Adipose tissue (tissue), 3 donors: ENCODE measurements around the gene IRS2. TPM values are rescaled to one million over a fixed set of nuclear protein-coding genes. Genes with fewer than 3 reads are reported as not detected.

Source experiments
- H3K27ac ChIP-seq: one replicate; pipeline ENCODE4 v1.5.1; 2013; ENCODE audit warnings: low read depth, low read length
- WGBS, 3 donors: extraction: QIAGEN DNeasy Blood & Tissue Kit; methylation state at CpG; one replicate each; pipeline ENCODE4 v1.1.7; 2013; 5-methylcytosine and 5-hydroxymethylcytosine counted together
- polyA plus RNA-seq, 3 donors: library from polyadenylated mRNA; stranded (reverse); fragments of 200-250 nt; gene quantifications; one replicate each; pipeline ENCODE4 v1.2.3, GENCODE V29; 2013
- donor health status: healthy with polysubstance abuse.
- donor health status: Bipolar disorder and iron deficiency.
- donor health status: healthy.

IRS2 gene
- polyA plus RNA-seq, 3 donors, result 3.8 to 45.7 (median 8.2) TPM

GRCh38 chr13:109767023-109767422 lies 19.4 kb downstream of the IRS2 start:
- 67 to 73% (median 67%) methylated on average over 5 of the region's 5 CpGs for WGBS, 3 donors

GRCh38 chr13:109764470-109765291 lies 21.7 kb downstream of the IRS2 start:
- WGBS, 3 donors, result 66 to 80% (median 71%) methylated on average over 10 of the region's 10 CpGs
- H3K27ac ChIP-seq, result no peak overlapping the region

More at GRCh38 chr13:109767023-109767422, 19.4 kb downstream of the IRS2 start:
- no peak overlapping the region for H3K27ac ChIP-seq

GRCh38 chr13:109764045-109764444 lies 22.3 kb downstream of the IRS2 start:
- WGBS, 3 donors, result 80 to 84% (median 84%) methylated on average over 7 of the region's 7 CpGs
- no peak overlapping the region for H3K27ac ChIP-seq

GRCh38 chr13:109762791-109763190 lies 23.6 kb downstream of the IRS2 start:
- no peak overlapping the region for H3K27ac ChIP-seq
- 87 to 93% (median 89%) methylated on average over 6 of the region's 6 CpGs for WGBS, 3 donors

GRCh38 chr13:109761695-109762094 lies 24.7 kb downstream of the IRS2 start:
- H3K27ac ChIP-seq, result no peak overlapping the region
- 81 to 90% (median 83%) methylated on average over 1 of the region's 1 CpG for WGBS, 3 donors

GRCh38 chr13:109760951-109761350 lies 25.4 kb downstream of the IRS2 start:
- WGBS, 3 donors, result 80 to 92% (median 88%) methylated on average over 8 of the region's 8 CpGs
- H3K27ac ChIP-seq, result no peak overlapping the region

GRCh38 chr13:109760402-109760801 lies 26.0 kb downstream of the IRS2 start:
- 82 to 85% (median 83%) methylated on average over 8 of the region's 8 CpGs for WGBS, 3 donors
- no peak overlapping the region for H3K27ac ChIP-seq

GRCh38 chr13:109759609-109760008 lies 26.8 kb downstream of the IRS2 start:
- H3K27ac ChIP-seq, result no peak overlapping the region
- WGBS, 3 donors, result 68 to 81% (median 81%) methylated on average over 3 of the region's 3 CpGs

- no peak overlapping the region for H3K27ac ChIP-seq
- 91 to 92% (median 92%) methylated on average over 15 of the region's 15 CpGs for WGBS, 3 donors
Observed at GRCh38 chr13:109758937-109759480, 27.4 kb downstream of the IRS2 start.

GRCh38 chr13:109756778-109757177 lies 29.6 kb downstream of the IRS2 start:
- H3K27ac ChIP-seq, result no peak overlapping the region
- WGBS, 3 donors, result 41 to 83% (median 46%) methylated on average over 5 of the region's 5 CpGs

GRCh38 chr13:109755997-109756396 lies 30.4 kb downstream of the IRS2 start:
- 79 to 91% (median 80%) methylated on average over 4 of the region's 4 CpGs for WGBS, 3 donors

GRCh38 chr13:109755551-109755950 lies 30.8 kb downstream of the IRS2 start:
- WGBS, 3 donors, result 91 to 97% (median 96%) methylated on average over 13 of the region's 13 CpGs
- H3K27ac ChIP-seq, result no peak overlapping the region

More at GRCh38 chr13:109755997-109756396, 30.4 kb downstream of the IRS2 start:
- H3K27ac ChIP-seq, result no peak overlapping the region

- no peak overlapping the region for H3K27ac ChIP-seq
- 90 to 97% (median 92%) methylated on average over 4 of the region's 4 CpGs for WGBS, 3 donors
Observed at GRCh38 chr13:109751477-109751876, 34.9 kb downstream of the IRS2 start.

- WGBS, 3 donors, result 86 to 91% (median 87%) methylated on average over 4 of the region's 4 CpGs
- H3K27ac ChIP-seq, result no peak overlapping the region
Observed at GRCh38 chr13:109750221-109750775, 36.1 kb downstream of the IRS2 start.

GRCh38 chr13:109749365-109749764 lies 37.0 kb downstream of the IRS2 start:
- 82 to 90% (median 89%) methylated on average over 5 of the region's 5 CpGs for WGBS, 3 donors
- H3K27ac ChIP-seq, result no peak overlapping the region

GRCh38 chr13:109748677-109749076 lies 37.7 kb downstream of the IRS2 start:
- H3K27ac ChIP-seq, result no peak overlapping the region
- WGBS, 3 donors, result 48 to 67% (median 59%) methylated on average over 2 of the region's 2 CpGs

GRCh38 chr13:109747524-109747923 lies 38.9 kb downstream of the IRS2 start:
- H3K27ac ChIP-seq, result no peak overlapping the region
- 64 to 68% (median 66%) methylated on average over 3 of the region's 3 CpGs for WGBS, 3 donors

GRCh38 chr13:109746364-109746763 lies 40.0 kb downstream of the IRS2 start:
- H3K27ac ChIP-seq, result no peak overlapping the region
- 88 to 94% (median 89%) methylated on average over 10 of the region's 10 CpGs for WGBS, 3 donors

GRCh38 chr13:109745702-109746101 lies 40.7 kb downstream of the IRS2 start:
- 69 to 94% (median 88%) methylated on average over 15 of the region's 15 CpGs for WGBS, 3 donors

More at GRCh38 chr13:109745702-109746101, 40.7 kb downstream of the IRS2 start:
- H3K27ac ChIP-seq, result no peak overlapping the region
